NCI-H2196 (cell line): ENCODE results near the gene NSL1.
"Not testable (repeated sequence)": the region's sequence is repeated elsewhere in the genome, so short reads cannot be mapped to it uniquely, and the experiment has no call there.

ENCODE experiments used
- DNase-seq: peaks from one replicate; lab custom pipeline; 2025; ENCODE audit not compliant: unreplicated experiment; lab: John Stamatoyannopoulos, UW

NSL1 gene

DNA sequence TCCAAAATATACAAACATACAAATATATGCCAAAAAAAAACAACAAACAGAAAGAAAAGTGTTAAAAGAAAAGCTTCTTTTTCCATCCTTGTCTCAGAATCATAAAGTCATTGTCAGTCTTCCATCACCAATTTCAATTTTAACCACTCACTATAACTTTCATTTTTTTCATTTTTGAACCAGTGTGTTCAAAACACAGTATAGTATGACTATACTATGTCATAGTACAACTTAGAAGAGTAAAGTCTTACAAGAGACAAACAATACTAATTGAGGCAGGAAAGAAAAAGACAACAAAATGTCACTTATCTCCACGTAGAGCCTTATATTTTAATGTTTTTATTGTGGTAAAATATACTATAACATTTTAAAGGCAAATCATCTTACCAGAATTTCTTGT lies 7.6 kb downstream of the NSL1 start:
- DNase-seq = no peak

DNA sequence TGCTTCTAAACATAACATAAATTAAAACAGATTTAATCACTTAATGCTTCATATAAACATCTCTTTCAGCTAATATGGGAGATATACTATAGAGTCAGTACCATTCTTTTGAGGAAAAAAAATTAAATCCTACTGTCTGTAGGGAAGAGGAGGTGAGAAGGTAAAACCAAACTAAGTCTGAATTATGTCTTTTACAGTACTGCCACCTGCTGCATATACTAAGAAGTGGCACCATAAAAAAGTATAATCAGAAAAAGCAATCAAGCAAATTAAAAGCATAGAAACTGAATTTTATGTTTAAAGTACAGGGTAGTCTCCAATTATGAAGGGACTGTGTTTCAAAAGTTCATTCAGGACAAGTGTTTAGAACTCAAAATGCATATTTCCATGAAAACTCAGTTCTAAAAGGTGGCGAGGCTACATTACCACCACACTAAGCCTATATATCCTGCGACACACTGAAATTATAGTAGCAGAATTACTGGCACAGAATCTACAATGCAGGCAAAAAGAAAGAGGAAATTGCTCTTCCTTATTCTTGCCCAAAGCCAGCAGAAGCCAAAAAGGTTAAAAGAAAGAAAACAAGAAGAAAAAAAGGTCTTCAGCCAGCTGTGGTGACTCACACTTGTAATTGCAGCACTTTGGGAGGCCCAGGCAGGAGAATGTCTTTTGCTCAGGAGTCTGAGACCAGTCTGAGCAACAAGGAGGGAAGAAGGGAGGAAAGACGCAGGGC lies 9.0 kb downstream of the NSL1 start:
- peak; percentile 16 for DNase-seq

DNA sequence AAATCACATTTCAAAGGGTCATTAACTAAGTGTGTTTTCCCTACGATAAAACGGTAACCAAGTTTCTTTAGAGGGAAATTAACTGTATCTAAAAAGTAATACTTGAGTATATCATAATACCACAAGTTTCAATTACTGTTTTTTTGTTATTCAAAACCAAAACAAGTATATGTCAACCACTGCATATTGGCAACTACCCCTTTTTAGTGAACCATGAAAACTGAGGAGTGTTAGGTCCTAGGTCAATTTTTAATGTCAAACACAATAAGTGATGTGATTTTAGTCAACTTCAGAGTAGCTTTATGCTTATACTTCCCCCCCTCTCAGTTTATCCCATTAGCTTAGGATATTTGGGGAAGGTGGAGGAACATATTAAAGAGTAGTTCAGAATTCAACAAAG lies 10.4 kb downstream of the NSL1 start:
- DNase-seq = no peak

GRCh38 chr1:212780759-212781158 lies 10.8 kb downstream of the NSL1 start:
- no peak for DNase-seq

DNA sequence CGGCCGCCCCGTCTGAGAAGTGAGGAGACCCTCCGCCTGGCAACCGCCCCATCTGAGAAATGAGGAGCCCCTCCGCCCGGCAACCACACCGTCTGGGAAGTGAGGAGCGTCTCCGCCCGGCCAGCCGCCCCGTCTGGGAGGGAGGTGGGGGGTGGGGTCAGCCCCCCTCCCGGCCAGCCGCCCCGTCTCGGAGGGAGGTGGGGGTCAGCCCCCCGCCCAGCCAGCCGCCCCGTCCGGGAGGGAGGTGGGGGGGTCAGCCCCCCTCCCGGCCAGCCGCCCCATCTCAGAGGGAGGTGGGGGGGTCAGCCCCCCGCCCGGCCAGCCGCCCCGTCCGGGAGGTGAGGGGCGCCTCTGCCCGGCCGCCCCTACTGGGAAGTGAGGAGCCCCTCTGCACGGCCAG lies 12.5 kb downstream of the NSL1 start:
- DNase-seq = not testable (repeated sequence)

DNA sequence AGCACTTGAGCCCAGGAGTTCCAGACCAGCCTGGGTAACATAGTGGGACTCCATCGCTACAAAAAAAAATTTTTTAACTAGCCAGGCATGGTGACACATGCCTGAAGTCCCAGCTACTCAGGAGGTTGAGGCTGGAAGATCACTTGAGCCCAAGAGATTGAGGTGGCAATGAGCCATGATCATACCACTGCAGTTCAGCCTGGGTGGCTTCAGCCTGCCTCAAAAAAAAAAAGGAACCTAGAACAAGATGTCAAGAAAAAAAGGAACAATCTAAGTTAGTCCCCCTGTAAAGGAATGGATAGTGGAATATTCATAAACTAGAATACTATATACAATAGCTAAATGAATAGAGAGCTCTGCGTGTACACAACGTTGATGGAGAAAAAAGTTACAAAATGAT lies 14.4 kb downstream of the NSL1 start:
- no peak for DNase-seq

DNA sequence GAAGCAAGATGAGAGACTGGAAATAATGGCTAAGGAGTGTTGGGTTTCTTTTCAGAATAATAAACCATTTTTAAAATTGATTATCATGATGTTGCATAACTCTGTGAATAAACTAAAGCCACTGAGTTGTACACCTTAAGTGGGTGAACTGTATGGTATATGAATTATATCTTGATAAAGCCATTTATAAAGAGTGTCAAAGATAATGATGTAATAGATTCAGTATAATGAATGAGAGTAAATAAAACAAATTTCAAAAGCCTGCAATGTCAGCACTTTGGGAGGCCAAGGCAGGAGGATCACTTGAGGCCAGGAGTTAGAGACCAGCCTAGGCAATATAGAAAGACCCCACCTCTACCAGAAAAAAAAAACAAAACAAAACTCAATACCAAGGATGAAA lies 16.3 kb downstream of the NSL1 start:
- DNase-seq = no peak

DNA sequence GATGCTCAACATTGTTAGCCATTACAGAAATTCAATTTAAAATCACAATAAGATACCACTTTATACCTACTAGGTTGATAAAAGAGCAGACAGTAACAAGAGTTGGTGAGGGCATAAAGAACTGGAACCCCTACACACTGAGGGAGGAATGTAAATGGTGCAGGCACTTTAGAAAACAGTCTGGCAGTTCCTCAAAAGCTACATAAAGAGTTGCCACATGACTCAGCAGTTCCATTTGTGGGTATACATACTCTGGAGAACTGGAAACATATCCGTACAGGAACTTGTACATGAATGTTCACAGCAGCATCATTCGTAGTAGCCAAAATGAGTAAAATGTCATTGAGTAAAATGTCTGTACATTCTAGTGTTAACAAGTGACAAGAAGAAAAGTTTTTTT lies 17.0 kb downstream of the NSL1 start:
- no peak for DNase-seq

DNA sequence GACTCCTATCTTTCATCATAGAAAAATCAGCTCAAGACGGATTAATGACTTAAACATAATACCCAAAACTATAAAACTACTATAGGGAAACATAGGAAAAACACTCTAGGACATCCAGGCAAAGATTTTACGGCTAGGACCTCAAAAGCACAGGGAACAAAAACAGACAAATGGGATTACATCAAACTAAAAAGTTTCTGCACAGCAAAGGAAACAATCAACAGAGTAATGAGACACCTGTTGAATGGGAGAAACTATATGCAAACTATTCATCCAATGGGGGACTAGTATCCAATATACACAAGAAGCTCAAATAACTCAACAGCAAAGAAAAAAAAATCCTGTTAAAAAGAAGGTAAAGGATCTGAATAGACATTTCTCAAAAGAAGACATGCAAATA lies 18.6 kb downstream of the NSL1 start:
- no peak for DNase-seq

DNA sequence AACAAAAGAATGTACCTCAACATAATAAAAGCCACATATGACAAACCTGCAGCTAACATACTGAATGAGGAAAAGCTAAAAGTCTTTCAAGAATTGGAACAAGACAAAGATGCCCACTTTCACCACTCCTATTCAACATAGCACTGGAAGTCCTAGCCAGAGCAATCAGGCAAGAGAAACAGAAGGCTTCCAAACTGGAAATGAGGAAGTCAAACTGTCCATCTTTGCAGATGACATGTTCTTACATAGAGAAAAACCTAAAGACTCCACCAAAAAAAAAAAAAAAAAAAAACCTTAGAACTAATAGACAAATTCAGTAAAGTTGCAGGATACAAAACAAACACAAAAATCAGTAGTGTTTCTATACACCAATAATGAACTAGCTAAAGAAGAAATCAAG lies 20.2 kb downstream of the NSL1 start:
- DNase-seq = no peak

- no peak for DNase-seq
These were observed 22.0 kb downstream of the NSL1 start for GRCh38 chr1:212769459-212770167.

DNA sequence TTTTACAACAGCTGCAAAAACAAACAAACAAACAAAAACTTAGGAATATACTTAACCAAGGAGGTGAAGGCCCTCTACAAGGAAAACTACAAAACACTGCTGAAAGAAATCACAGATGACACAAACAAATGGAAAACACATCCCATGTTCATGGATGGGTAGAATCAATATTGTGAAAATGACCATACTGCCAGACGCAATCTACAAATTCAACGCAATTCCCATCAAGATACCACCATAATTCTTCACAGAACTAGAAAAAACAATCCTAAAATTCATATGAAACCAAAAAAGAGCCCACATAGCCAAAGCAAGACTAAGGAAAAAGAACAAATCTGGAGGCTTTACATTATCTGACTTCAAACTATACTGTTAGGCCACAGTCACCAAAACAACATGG lies 24.8 kb downstream of the NSL1 start:
- DNase-seq = not testable (repeated sequence)

DNA sequence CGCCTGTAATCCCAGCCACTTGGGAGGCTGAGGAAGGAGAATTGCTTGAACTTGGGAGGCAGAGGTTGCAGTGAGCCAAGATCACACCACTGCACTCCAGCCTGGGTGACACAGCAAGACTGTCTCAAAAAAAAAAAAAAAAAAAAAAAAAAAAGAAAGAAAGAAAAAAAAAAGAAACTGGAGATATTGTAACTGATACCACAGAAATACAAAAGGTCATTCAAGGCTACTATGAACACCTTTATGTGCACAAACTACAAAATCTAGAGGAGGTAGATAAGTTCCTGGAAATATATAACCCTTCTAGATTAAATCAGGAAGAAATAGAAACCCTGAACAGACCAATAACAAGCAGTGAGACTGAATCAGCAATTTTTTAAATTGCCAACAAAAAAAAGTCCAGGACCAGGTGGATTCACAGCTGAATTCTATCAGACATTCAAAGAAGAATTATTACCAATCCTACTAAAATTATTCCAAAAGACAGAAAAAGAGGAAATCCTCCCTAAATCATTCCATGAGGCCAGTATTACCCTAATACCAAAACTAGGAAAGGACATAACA lies 26.8 kb downstream of the NSL1 start:
- DNase-seq = not testable (repeated sequence)

GRCh38 chr1:212762839-212763238 lies 28.7 kb downstream of the NSL1 start:
- no peak for DNase-seq

- DNase-seq = no peak
These were observed 29.3 kb downstream of the NSL1 start for GRCh38 chr1:212762234-212762633.

DNA sequence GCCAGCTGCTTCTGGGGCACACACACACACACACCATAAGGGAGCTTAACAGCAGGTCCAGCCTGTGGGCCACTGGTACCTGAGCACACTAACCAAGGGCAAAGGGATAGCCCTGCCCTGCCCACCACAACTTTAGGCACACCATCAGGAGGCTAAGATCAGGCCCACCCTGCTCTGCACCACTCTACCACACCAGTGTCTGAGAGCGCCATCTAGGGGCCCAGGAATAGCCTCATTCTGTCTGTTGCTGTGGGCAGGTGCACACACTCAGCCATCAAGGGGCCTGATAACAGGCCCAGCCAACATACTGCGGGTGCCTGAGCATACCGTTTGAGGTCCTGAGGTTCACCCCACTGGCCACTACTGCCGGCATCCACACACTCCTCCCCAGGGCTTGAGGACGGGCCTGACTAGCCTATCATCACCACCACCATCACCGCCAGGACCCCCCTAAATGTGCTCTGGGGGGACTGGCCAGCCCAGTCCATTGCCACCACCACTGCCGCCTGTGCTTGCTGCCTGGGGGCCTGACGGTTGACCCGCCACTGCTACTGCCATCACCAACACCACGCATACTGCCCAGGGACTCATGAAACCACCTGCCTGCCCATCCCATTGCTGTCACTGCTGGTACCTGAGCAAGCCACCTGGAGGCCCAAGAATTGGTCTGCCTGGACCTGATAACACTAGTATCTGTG lies 31.3 kb downstream of the NSL1 start:
- DNase-seq = peak; percentile 6

DNA sequence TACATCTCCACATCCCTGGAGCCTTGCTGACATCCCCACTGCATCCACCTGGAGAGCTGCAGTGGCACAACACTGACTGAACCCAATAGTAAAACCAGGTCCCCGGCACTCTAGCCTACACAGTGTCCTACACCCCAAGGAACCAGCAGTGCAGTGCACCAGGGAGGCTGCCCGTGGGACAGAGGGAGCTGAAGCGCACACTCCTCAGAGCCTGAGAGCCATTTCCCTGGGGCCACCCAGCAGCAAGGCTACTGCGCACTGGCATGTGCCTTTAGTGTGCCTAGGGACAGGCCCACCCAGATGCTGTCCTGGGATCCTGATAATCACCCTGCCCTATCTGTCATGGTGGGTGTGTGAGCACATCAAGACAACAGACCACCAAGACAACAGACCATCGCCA lies 31.9 kb downstream of the NSL1 start:
- DNase-seq = no peak

GRCh38 chr1:212754680-212755079 lies 36.9 kb downstream of the NSL1 start:
- DNase-seq = no peak

GRCh38 chr1:212754193-212754592 lies 37.4 kb downstream of the NSL1 start:
- DNase-seq = no peak

GRCh38 chr1:212753749-212754148 lies 37.8 kb downstream of the NSL1 start:
- no peak for DNase-seq

DNA sequence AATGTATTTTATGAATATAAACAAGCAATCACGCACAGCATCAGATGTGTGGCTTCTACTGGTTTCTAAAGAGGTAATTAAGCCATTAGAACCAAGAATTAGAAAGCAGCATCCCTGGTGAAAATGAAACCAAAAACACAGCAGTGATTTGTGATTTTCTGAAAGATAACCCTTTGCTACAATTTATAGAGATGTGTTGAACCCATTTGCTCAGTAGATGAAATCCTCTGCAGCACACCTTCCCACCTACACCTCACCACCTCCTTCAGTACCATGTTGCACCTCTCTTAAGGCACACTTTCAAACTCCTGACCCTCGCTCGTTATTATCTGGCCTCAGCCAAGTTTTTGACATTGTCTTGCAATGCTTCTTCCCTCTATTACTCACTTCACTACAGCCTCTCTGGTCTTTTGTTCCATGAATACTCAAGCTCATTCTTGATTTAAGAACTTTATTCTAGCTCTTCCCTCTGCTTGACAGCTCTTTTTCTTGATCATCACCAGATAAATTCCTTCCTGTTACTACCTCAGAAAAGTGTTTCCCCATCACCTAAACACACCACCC lies 38.6 kb downstream of the NSL1 start:
- DNase-seq = no peak
